GM18870 (cell line): Measurements from ENCODE around the gene DPF3.
"Not testable (repeated sequence)": the region's sequence is repeated elsewhere in the genome, so short reads cannot be mapped to it uniquely, and the experiment has no call there.

Experiments used
- ATAC-seq: cut with Tn5 transposase; IDR thresholded peaks from one replicate; pipeline ENCODE4 v1.9.1; 2021; ENCODE audit warnings: moderate library complexity; ENCODE audit not compliant: unreplicated experiment

Gene DPF3

DNA sequence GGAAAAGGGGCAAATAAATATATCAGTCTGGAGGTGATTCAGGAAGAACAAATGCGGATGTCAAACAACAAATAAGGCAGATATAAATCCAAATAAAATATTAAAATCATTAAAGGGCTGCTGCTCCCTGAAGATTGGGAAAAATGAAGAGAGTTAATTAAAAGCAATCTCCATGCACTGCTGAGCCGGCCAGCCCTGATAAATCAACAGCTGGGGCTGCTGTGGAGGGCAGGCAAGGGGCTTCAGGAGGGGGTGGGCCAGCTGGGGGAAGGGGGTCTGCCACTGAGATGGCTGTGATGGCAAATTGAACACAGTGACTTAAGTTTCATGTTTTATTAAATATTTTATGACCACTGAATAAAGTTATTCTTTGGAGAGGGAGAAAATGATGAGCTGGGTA, 12.4 kb downstream of the DPF3 start:
- no peak for ATAC-seq

DNA sequence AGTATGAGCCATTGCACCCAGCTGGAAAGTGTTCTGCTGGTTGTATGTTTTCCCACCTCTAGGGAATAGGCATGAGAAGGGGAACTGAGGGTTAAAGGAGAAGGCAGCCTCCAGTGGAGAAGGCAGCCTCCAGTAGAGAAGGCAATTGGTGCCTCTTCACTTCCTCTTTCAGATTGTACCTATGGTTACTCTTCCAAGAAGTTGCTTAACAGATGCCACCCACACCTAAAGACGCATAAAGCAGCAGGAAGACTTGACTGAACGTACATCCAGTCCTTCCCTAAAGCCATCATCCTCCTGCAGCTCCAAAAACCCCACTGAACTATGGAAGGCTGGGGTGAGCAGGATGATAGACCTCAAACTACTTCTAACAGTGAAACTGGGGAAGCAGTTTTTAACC, 13.1 kb downstream of the DPF3 start:
- ATAC-seq, result no peak

DNA sequence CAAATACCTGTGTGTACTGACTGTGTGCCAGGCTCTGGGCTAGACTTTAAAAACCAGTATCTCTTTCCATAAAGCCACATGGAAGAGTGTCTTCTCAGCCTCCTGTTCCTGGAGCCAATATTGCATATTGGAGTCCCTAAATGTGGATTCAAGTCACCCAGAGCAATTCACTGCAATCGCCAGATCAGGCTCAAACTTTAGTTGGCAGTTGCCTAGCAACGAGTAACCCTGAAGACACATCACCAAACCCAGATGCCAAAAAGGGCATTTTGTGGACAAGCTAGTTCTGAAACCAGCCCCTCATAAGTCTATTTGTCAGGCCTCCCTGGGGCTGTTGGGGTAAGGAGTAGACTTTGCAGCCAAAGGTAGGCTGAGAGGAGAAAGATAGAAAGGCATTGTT, 13.7 kb downstream of the DPF3 start:
- ATAC-seq, result no peak

DNA sequence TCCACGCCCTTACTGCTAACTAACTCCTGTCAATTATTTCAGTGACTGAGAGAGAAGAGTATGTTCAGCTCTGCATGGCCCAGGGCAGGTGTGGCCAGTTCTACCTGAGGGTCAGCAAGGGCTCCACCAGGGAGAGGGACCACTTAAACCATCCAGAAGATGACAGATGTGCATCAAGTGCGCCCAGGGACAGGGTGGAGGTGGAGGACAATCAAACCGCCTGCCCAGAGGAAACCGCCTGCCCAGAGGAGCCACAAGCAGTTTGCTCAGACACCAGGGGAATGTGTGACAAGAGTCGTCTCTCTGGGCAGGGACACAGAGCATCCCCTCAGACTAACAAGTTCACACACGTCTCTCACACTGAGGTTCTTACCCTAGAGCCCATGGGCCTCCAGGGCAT, 14.5 kb downstream of the DPF3 start:
- no peak for ATAC-seq

DNA sequence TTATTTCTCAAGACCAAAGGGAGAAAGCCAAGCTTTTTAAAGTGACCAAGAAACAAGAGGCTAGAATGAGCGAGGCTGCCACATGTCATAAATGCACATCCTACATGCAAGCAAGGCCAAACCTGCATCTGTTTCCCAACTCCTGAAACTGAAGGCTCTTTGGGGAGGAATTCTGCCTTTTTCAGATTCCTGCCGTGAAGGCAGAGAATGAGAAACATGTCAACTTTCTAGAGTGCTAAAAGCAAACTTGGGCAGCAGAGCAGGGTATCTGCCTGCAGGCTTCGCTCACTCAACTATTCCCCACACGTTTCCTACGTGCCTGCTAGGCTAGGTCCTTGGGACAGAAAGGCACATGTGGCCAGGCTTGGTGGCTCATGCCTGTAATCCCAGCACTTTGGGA, 15.2 kb downstream of the DPF3 start:
- no peak for ATAC-seq

DNA sequence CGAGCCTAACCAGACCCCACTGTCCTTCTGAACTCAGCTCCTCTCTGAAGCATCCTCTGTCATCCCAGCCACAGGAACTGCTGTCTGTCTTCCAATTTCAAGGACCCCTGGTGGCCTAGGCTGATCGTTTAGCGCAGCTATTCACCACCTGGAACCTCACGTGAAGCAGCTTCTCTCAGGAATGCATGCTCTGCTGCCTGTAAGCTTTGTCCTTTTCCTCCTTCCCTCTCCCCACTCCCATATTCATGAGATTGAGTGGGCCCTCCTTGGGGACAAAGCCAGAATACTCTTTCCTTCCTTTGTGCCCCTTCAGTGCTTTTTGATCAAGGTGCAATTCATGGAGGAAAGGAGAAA, 17.2 kb downstream of the DPF3 start:
- no peak for ATAC-seq

DNA sequence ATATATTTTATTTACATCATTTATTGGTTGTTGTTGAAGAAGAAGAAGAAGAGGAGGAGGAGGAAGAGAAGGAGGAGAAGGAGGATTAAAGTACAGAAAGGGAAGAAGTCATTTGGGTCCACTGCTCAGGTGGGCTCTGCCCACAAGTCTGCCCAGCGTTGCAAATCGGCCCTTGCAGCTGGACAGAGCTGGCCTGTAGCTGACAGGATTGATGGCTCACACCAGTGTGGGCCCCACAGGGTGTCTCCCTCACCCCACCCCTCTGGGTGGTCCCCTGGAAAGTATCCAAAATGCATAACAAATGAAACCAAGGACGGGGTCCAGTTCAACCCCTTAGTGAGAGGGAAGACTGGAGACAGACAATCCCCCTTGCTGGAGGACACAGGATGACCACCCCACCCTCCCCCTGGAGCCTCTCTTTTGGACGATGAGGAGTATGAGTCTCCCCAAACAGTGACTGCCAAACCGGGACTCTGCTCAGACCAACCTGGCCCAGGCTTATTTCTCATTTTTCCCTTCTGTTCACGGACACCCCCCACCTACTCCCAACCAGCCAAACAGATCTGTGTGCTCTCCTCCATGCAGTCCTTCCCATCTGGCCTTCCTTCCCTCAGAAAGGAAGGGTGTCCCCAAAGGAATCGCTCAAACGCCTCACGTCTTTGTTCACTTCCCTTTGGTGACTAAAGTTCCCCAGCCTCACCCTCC, 17.7 kb downstream of the DPF3 start:
- ATAC-seq, result no peak

DNA sequence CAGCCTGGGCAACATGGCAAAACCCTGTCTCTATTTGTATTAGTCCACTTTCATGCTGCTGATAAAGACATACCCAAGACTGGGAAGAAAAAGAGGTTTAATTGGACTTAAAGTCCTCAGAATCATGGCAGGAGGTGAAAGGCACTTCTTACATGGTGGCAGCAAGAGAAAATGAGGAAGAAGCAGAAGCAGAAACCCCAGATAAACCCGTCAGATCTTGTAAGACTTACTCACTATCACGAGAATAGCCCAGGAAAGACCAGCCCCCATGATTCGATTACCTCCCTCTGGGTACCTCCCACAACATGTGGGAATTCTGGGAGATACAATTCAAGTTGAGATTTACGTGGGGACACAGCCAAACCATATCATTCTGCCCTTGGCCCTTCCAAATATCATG, 23.0 kb downstream of the DPF3 start:
- ATAC-seq, result not testable (repeated sequence)

DNA sequence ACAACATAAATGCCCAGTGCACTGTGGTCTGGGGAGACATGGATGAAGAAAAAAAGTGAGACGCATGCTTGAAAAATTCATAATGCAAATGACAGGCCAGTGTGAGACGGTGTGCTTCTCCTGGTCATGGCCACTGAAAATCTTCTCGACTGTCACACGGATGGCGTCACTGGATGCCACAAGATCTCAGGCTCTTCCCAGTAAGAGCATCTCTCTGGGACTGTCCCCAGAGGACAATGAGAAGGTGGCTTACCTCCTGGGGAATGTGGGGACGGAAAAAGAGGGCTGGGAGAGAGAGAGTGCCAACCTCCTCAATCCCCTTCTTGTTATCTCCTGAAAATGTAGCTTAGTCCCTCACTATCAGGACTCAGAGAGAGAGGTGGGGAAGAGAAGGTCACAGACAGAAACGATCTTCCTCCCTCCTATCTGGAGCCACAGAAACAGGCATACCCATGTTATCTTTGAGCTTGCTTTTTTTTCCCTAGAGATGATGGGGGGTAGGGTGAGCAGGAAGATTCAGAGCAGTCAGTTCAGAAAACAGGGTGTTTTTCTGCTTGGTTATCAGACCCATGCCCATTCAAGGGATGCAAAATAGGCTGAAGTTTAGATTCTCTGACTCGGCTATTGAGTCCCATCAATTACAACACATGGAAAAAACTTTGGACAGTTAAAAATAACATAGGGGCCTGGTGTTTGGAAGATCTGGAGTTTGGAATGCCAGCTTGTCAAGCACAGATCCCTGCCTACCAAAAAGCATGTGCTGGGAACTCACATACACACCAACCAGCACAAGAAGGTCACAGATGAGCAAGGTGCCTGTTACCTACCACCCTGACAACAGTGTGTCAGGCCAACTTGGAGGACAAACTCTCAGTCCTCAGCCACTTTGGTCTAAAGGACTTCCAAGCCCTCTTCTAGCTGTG, 24.2 kb downstream of the DPF3 start:
- ATAC-seq, result no peak

DNA sequence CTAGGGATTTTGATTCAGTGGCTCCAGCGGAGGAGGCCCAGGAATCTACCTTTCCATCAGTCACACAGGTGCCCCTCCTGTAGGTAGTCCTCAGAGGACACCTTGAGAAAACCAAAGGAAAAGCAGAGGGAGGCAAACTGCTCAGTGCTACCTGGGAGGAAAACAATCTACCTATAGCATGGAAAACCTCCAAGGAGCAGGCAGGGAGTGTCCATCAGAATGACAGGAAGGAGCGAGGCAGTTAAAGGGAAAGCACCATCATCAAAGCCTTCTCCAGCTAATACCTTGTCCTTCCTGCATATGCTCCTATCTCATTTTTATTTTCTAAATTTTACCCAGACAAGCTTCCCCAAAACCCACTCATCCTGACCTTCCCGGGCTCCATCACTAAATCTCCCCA, 25.4 kb downstream of the DPF3 start:
- no peak for ATAC-seq

DNA sequence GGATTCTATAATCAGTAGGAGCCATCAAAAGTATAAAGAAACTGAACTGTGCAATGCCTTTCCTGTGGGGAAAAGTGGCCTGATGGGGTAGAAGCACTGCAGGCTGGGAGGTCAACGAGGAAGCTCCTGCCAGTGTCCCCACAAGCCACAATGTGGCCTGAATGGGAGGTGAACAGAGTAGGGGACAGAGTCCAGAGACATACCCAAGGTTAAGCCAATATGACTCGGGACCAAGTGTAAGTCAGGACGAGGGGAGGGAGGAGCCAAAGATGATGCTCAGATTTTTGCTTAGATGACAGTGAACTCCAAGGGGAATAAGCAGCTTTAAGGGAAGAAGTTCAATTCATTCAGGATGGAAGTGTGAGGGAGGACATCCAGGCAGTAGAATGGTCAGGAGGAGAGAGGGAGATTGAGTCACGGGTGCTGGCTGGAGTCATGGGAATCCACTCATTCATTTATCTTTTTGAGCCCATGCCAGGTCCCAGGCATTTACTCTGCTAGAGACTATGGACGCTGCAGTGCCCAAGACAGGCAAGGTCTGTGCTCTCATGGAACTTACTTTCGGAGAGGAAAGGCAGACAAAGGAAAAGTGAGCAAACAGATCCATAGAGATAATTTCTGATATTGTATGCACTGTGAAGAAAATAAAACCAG, 29.1 kb downstream of the DPF3 start:
- no peak for ATAC-seq

DNA sequence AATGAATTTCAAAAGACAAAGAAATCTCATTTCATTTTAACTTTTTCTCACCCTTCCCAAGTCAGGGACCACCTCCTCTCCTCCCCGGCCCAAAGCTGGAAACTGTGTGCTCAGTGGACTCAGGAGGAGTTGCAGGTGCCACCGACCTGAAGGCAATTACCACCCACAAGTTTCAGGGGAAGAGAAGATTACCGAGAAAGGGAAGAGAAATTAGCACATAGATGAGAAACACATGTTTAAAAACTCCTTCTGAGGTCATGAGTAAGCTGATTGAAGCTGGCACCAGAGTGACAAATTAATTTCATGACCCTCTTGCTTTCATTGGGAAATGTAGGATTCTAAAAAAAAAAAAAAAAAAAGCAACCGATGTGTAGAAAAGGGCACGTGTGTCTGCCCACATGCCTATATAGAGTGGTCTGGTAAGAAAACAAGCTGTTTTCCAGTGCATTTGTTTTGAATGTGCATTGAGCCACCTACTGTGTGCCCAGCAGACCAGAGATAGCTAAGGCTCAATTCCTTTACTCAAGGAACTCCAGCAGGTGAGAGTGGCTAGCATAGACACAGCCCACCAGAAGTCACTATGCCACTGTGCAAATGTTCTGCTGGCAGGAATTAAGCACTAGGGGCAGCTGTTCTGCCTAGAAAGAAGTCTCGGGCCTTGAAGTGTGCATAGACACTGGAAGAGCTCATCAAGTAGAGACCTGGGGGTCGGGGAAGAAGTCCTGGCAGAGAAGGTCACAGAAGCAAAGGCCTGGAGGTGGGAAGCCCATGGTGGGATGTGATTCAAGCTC, 30.5 kb downstream of the DPF3 start:
- ATAC-seq, result no peak

DNA sequence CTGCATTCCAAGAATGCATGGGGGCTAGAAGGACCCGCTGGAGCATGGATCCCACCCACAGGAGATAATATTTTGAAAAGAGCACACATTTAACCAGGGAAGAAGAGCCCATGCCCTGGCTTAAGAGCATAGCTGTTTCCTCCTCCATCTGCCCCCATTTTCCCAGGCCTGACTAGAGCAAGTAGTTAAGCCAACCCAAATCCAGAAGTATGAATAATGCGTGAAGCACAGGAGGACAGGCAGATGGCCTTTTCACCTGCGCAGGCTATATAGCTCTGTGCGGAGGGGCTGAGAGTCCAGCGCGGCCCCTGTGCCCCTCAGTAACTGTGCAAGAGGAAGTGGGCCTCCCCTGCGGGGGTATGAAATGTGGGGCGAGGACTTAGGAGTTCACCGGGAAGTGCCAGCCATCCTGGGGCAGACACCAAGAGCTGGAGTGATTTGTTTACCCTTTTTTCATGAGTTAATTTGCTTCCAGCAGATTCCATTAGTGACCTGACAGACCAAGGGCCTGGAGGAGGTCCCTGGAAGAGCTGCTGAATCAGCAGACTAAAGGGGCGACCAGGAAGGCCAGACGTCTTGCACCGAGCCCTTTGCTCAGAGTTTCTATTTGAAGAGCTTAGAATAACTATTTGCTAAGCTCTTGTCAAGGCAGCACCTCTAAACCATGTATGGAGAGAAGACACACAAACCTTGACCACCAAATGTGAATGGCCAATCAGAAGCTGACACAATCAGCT, 37.2 kb downstream of the DPF3 start:
- no peak for ATAC-seq

DNA sequence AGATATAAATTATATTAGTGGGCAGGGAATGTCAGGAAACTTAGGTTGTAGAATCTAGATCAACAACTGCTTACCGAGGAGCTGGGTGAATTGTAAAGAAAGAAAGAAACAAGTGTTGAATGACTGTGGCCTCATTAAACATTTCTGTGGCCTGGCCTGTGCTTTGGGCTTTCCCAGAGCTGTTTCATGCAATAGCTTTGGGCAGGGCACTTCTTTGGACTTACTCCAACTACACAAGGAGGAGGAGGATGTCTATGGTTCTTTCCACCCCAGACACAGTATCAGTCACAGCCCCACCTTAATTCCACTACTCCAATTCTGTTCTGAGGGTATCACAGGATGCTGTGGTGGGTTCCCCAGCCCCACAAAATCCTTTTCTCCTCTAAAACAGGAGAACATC, 38.0 kb downstream of the DPF3 start:
- no peak for ATAC-seq

DNA sequence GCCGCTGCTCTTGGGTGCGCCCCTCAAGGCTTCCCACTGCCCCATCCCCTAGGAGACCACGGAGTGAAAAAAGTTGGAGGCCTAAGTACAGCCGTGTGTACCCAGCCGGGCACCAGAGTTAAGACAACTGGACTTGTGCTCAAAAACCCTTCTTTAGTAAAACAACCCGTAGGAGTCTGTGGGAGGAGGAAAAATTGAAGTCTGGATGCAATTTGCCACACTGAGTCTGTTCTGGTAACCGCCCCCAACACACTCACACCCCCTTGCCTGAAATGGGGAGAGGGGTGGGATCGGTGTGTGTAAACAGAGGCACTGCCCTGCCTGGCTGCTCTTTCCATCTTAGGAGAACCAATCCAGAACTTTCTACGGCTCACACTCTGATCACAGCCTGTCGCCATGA, 41.7 kb downstream of the DPF3 start:
- ATAC-seq, result no peak

DNA sequence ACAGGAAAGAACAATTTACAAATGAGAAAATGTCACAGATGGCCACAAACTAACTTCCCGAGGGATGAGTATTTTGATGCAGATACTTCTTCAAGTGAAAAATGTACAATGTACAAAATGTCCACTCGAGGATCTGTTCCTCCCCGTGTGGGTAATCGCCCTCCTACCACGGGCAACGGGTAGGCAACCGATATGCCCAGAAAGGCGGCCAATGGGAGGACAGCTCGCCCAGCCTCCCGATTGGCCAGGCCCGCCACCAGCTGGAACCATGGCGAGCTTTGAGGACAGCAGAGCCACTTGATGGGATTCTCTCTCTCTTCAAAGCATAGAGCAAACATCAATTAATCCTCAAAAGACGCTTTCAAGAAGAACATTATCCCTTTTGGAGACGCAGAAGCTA, 42.3 kb downstream of the DPF3 start:
- no peak for ATAC-seq

DNA sequence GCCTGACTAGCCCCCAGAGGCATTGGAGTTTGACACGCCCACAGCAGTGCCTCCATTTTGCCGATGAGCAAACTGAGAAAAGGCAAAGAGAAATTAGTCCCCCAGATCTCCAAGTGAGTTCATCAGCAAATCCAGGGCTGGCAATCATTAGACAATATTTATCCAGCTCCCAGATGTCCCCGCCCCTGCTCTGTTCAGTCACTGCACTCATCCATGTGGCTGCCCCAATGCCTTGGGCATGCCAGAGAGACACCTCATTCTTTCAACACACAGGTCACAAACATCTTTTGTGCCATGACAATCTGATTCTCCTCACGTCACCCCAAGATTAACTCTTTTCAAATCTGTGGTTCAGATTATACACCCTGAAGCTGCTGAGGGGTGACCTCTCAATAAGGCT, 43.5 kb downstream of the DPF3 start:
- no peak for ATAC-seq

DNA sequence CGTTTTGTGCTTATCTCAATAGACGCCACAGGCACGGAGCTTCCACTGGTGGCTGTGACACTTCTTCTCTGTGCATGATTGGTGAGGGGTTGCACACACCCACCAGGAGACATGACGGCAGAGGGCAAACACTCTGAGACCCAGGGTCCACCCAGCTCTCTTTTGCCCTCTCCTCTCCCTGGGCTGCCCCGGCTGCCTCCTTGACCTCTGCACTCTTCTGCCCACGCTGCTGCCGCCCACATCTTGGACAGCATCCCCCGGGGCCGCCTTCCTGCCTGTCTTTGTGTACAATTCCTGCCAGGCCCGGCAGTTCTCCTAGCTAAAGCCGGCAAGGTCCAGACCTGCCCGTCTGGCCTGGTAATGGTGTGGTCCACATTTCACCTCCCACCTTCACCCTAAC, 44.7 kb downstream of the DPF3 start:
- no peak for ATAC-seq

DNA sequence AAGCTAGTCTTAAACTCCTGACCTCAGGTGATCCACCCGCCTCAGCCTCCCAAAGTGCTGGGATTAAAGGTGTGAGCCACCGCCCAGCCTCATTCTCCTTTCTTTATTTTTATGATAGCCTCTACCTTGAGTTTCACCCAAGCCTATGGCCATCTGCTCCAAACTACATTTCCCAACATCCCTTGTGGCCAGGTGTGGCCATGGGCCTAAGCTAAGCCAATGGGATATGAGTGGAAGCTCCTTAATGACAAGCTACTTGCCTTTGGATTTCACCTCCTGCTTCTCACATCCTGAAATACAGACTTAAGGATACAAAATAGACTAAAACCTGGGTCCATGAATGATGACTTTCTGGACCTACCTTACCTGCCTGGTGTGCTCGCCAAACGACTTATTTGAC, 46.2 kb downstream of the DPF3 start:
- no peak for ATAC-seq

DNA sequence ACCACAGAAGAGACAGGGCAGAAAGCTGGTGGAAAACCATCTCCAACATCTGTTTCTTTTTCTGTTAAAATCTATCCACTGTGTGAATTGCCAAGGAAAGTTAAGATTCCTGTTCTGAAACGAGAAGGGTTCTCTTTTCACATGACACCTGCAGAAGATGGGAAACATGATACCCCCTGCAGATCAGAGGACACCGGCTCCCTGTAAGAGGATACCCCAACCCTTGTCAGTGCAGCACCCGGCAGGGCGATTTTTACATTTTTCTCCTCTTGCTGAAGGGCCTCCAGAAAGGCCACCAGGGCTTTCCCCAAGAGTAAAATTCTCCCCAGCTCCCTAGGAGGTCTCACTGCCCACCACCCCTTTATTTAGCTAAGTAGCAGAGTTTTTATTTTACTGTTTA, 48.2 kb downstream of the DPF3 start:
- no peak for ATAC-seq

DNA sequence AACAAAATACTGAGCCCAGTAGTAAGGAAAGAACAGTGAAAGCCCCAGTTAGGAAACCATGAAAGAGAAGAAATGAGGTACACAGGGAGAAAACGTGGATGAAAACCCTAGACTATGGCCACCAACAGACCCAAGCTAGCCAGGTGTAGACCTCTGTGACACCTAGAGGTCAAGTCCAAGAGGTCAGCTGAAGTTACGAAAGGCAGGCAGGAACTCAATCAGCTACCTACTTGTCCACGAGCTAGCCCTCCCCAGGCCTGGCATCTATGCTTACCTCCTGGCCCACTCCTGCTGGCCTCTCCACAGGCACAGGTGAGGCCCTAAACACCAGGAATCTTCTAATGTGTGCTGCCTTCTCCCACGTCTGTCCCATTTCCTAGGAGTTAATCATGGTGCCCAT, 48.7 kb downstream of the DPF3 start:
- no peak for ATAC-seq
